NCI-H187 treated with DMSO at 0.1 percent for 48 hours (cell line): ENCODE data around the gene AATK.

Source experiments
- DNase-seq: peaks from one replicate; lab custom pipeline; 2025; lab: John Stamatoyannopoulos, UW

The AATK gene

GRCh38 chr17:81182596-81182995 is 16.6 kb upstream of the AATK start:
- DNase-seq: no peak

GRCh38 chr17:81181811-81182185 is 15.8 kb upstream of the AATK start:
- DNase-seq: no peak

- no peak for DNase-seq
These were observed 15.1 kb upstream of the AATK start for GRCh38 chr17:81180836-81181810.

GRCh38 chr17:81179861-81180260 is 13.8 kb upstream of the AATK start:
- no peak for DNase-seq

- DNase-seq: no peak
These were observed 13.2 kb upstream of the AATK start for GRCh38 chr17:81179220-81179619.

GRCh38 chr17:81178136-81179091 is 12.4 kb upstream of the AATK start:
- no peak for DNase-seq

- DNase-seq: no peak
These were observed 10.6 kb upstream of the AATK start for GRCh38 chr17:81176666-81177065.

- no peak for DNase-seq
These were observed 7.7 kb upstream of the AATK start for GRCh38 chr17:81173762-81174155.

- DNase-seq: no peak
These were observed 7.2 kb upstream of the AATK start for GRCh38 chr17:81173052-81173761.

- no peak for DNase-seq
These were observed 5.9 kb upstream of the AATK start for GRCh38 chr17:81171941-81172340.

GRCh38 chr17:81170727-81171494 is 4.9 kb upstream of the AATK start:
- no peak for DNase-seq

GRCh38 chr17:81169870-81170309 is 3.9 kb upstream of the AATK start:
- DNase-seq: no peak

GRCh38 chr17:81167638-81168037 is 1.6 kb upstream of the AATK start:
- no peak for DNase-seq

- DNase-seq: no peak
These were observed 1.1 kb upstream of the AATK start for GRCh38 chr17:81167194-81167524.

- DNase-seq: no peak
These were observed 582 bp downstream of the AATK start, which contains the start of gene PVALEF for GRCh38 chr17:81165246-81166032. Gene PVALEF (plus strand): TSS chr17:81165507. CDS start chr17:81181227, 15,720 bp downstream.

GRCh38 chr17:81164371-81165245 is 1.4 kb downstream of the AATK start:
- no peak for DNase-seq

- DNase-seq: no peak
These were observed 2.2 kb downstream of the AATK start for GRCh38 chr17:81163703-81164370.

- DNase-seq: no peak
These were observed 2.8 kb downstream of the AATK start for GRCh38 chr17:81163051-81163695.
